ENCODE measurements around the gene DPAGT1. TPM values are rescaled to one million over a fixed set of nuclear protein-coding genes. Genes with fewer than 3 reads are reported as not detected.

The DPAGT1 gene
- total RNA-seq, 1 experiment from 2014 or later: 45.1 TPM

DNA sequence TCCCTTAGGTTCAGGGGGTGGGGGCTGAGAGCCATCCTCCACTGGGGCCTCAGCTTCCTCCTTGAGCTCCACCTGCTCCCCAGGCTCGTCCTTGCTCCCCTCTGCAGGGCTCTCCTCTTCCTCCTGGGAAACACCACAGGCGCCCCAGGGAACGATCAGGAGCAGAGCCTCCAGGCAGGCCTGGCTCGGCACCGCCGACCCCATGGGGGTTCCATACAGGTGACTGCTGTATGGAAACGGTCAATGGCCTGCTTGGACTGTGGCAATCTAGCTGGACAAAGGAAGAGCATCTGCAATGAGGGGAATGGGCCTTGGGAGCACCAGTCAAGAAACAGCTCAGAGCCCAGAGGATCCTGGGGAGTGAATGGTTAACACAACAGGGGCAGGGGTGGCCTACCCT lies 52.6 kb downstream of the DPAGT1 start:
- Histone ChIP-seq H3K79me2 (ENCODE audit: insufficient read depth, low read length) (no peaks in the 10 kb centered on the region; the same call in 1 of the 2 replicates), H2AFZ (ENCODE audit: low read depth, low read length, poor library complexity, severe bottlenecking) (no peak overlapping the region), H3K9me2 (ENCODE audit: insufficient read depth) (no peaks in the 10 kb centered on the region), H4K20me1 (ENCODE audit: insufficient read depth) (no peaks in the 10 kb centered on the region), H3K4me1 (ENCODE audit: control insufficient read depth in 1 of 2, insufficient read depth in 2 of 2, low read length in 2 of 2) (no peaks in the 10 kb centered on the region), H3K4me2 (ENCODE audit: low read length) (no peak overlapping the region), H3K27ac (ENCODE audit: low read depth, low read length) (no peak overlapping the region), H3K9ac (ENCODE audit: low read length) (no peak overlapping the region), H3K4me3 (replicated peaks in 1 of 2; ENCODE audit: low read depth in 1 of 2, low read length in 2 of 2) (no peak overlapping the region), H3K9me3 (ENCODE audit: control insufficient read depth in 1 of 2, insufficient read depth in 1 of 2, low read depth in 1 of 2, low read length in 2 of 2) (no peaks in the 10 kb centered on the region), H3K27me3 (ENCODE audit: insufficient read depth, low read length) (no peaks in the 10 kb centered on the region), H3K36me3 (ENCODE audit: control insufficient read depth in 1 of 2, insufficient read depth in 2 of 2, low read length in 2 of 2) (peaks cover 53 to 61% of the 10 kb centered on the region in 2 experiments)
- ATAC-seq: no peak
- POLR2A ChIA-PET: no interaction called here
- CTCF ChIA-PET: no interaction called here
- BruUV-seq (replicated peaks): no TSS peak
- RAD21 ChIA-PET (ENCODE audit: low non-redundant PET in 1 of 2, low total read pairs in 2 of 2, uncharacterized antibody in 2 of 2, unreplicated experiment in 2 of 2): no interaction called here
- intact Hi-C loops (cut with micrococcal nuclease): no loop called here
- DNase-seq (ENCODE audit: low read depth, low spot score): no peak
- TF ChIP-seq CBX3 (IDR thresholded peaks at IDR 0.05; ENCODE audit: low read depth): no peak
- TF ChIP-seq RAD21 (IDR thresholded peaks at IDR 0.05; ENCODE audit: low read depth): no peak
- no peak for TF ChIP-seq POLR2AphosphoS5 (IDR thresholded peaks at IDR 0.05; ENCODE audit: low read depth, low read length)
- TF ChIP-seq, protein P1, sequence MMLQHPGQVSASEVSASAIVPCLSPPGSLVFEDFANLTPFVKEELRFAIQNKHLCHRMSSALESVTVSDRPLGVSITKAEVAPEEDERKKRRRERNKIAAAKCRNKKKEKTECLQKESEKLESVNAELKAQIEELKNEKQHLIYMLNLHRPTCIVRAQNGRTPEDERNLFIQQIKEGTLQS (IDR thresholded peaks at IDR 0.05): no peak
- TF ChIP-seq EZH2phosphoT487 (IDR thresholded peaks at IDR 0.05; ENCODE audit: borderline replicate concordance): no peak
- no peak for TF ChIP-seq ZFX (IDR thresholded peaks at IDR 0.05)
- TF ChIP-seq EZH2 (IDR thresholded peaks at IDR 0.05): no peak

- no peaks in the 10 kb centered on the region for H3K4me1 ChIP-seq (ENCODE audit: control insufficient read depth in 1 of 2, insufficient read depth in 2 of 2, low read length in 2 of 2)
- ATAC-seq: no peak
- H3K9ac ChIP-seq (ENCODE audit: low read length): no peak overlapping the region
- H3K9me3 ChIP-seq (ENCODE audit: control insufficient read depth in 1 of 2, insufficient read depth in 1 of 2, low read depth in 1 of 2, low read length in 2 of 2): no peaks in the 10 kb centered on the region
- no TSS peak for BruUV-seq (replicated peaks)
- intact Hi-C loops (cut with micrococcal nuclease): no loop called here
- H2AFZ ChIP-seq (ENCODE audit: low read depth, low read length, poor library complexity, severe bottlenecking): no peak overlapping the region
- DNase-seq (ENCODE audit: low read depth, low spot score): no peak
- H3K36me3 ChIP-seq (ENCODE audit: control insufficient read depth in 1 of 2, insufficient read depth in 2 of 2, low read length in 2 of 2): peaks cover 49 to 56% of the 10 kb centered on the region in 2 experiments
- H3K4me2 ChIP-seq (ENCODE audit: low read length): no peak overlapping the region
- H3K9me2 ChIP-seq (ENCODE audit: insufficient read depth): no peaks in the 10 kb centered on the region
- H3K27ac ChIP-seq (ENCODE audit: low read depth, low read length): no peak overlapping the region
- H4K20me1 ChIP-seq (ENCODE audit: insufficient read depth): no peaks in the 10 kb centered on the region
- CTCF ChIA-PET: no interaction called here
- RAD21 ChIA-PET (ENCODE audit: low non-redundant PET in 1 of 2, low total read pairs in 2 of 2, uncharacterized antibody in 2 of 2, unreplicated experiment in 2 of 2): no interaction called here
- no peak overlapping the region for H3K4me3 ChIP-seq (replicated peaks in 1 of 2; ENCODE audit: low read depth in 1 of 2, low read length in 2 of 2)
- no peaks in the 10 kb centered on the region for H3K27me3 ChIP-seq (ENCODE audit: insufficient read depth, low read length)
- POLR2A ChIA-PET: no interaction called here
- no peaks in the 10 kb centered on the region for H3K79me2 ChIP-seq (ENCODE audit: insufficient read depth, low read length)
- TF ChIP-seq, protein P1 (IDR thresholded peaks at IDR 0.05): no peak
- TF ChIP-seq EGR1 (IDR thresholded peaks at IDR 0.05; ENCODE audit: low read depth) (no peak), POLR2A (IDR thresholded peaks at IDR 0.05; ENCODE audit: borderline replicate concordance, extremely low read depth, insufficient read depth, insufficient read length) (no peak)
These were observed 53.0 kb downstream of the DPAGT1 start for GRCh38 chr11:119048644-119049043.
